ENCODE results near the gene UBE2Z. TPM values are rescaled to one million over a fixed set of nuclear protein-coding genes. Genes with fewer than 3 reads are reported as not detected.

Gene UBE2Z
- total and polyA plus RNA-seq, 2 of the 13 experiments (the other 11 are each of a cell fraction or from before 2014, with no cell fraction given) = 63.2 to 122 TPM

- TF ChIP-seq ZBTB2 (CRISPR knock-in tag; IDR thresholded peaks at IDR 0.05; ENCODE audit: low read depth) (peak; percentile 88), MTA3 (CRISPR knock-in tag; IDR thresholded peaks at IDR 0.05) (no peak), SMARCC2 (IDR thresholded peaks at IDR 0.05) (no peak), SALL2 (CRISPR knock-in tag; IDR thresholded peaks at IDR 0.05) (peak; percentile 98), PHF21A (CRISPR knock-in tag; IDR thresholded peaks at IDR 0.05) (peak; percentile 45; the same call in 1 of the 2 replicates), AGO1 (IDR thresholded peaks at IDR 0.05; ENCODE audit: low read depth, low read length, poor library complexity, severe bottlenecking) (peak; percentile 77), HIVEP1 (CRISPR knock-in tag; IDR thresholded peaks at IDR 0.05) (peak; percentile 70), EZH2 (conservative IDR thresholded peaks at IDR 0.05; ENCODE audit: low read depth, low read length) (no peak), MAF1 (CRISPR knock-in tag; IDR thresholded peaks at IDR 0.05; ENCODE audit: borderline replicate concordance) (peak; percentile 73; the same call in 1 of the 2 replicates), ARNTL (CRISPR knock-in tag; IDR thresholded peaks at IDR 0.05) (no peak), FIP1L1 (IDR thresholded peaks at IDR 0.05; ENCODE audit: borderline replicate concordance, insufficient read depth, low read depth, low read length) (no peak), DMAP1 (CRISPR knock-in tag; IDR thresholded peaks at IDR 0.05) (peak; percentile 99), ZNF430 (CRISPR knock-in tag; IDR thresholded peaks at IDR 0.05) (no peak), FOSL2 (CRISPR knock-in tag; IDR thresholded peaks at IDR 0.05) (peak; percentile 68; the same call in 1 of the 2 replicates), ZNF567 (CRISPR knock-in tag; IDR thresholded peaks at IDR 0.05; ENCODE audit: borderline replicate concordance) (peak; percentile 98), FOXO1 (CRISPR knock-in tag; IDR thresholded peaks at IDR 0.05) (peak; percentile 83), NFYC (CRISPR knock-in tag; IDR thresholded peaks at IDR 0.05) (peak; percentile 45; the same call in 1 of the 2 replicates), PCBP2 (optimal IDR thresholded peaks at IDR 0.05; ENCODE audit: low read depth, low read length, poor library complexity, severe bottlenecking) (no peak), GLI4 (CRISPR knock-in tag; IDR thresholded peaks at IDR 0.05; ENCODE audit: borderline replicate concordance) (no peak), CEBPG (CRISPR knock-in tag; IDR thresholded peaks at IDR 0.05) (no peak)
- TF ChIP-seq, protein P1, sequence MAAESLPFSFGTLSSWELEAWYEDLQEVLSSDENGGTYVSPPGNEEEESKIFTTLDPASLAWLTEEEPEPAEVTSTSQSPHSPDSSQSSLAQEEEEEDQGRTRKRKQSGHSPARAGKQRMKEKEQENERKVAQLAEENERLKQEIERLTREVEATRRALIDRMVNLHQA (CRISPR knock-in tag; IDR thresholded peaks at IDR 0.05) = no peak; the same call in 1 of the 2 replicates
- TF ChIP-seq, protein P2, sequence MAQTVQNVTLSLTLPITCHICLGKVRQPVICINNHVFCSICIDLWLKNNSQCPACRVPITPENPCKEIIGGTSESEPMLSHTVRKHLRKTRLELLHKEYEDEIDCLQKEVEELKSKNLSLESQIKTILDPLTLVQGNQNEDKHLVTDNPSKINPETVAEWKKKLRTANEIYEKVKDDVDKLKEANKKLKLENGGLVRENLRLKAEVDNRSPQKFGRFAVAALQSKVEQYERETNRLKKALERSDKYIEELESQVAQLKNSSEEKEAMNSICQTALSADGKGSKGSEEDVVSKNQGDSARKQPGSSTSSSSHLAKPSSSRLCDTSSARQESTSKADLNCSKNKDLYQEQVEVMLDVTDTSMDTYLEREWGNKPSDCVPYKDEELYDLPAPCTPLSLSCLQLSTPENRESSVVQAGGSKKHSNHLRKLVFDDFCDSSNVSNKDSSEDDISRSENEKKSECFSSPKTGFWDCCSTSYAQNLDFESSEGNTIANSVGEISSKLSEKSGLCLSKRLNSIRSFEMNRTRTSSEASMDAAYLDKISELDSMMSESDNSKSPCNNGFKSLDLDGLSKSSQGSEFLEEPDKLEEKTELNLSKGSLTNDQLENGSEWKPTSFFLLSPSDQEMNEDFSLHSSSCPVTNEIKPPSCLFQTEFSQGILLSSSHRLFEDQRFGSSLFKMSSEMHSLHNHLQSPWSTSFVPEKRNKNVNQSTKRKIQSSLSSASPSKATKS (CRISPR knock-in tag; IDR thresholded peaks at IDR 0.05) = no peak
- TF ChIP-seq, protein P3, sequence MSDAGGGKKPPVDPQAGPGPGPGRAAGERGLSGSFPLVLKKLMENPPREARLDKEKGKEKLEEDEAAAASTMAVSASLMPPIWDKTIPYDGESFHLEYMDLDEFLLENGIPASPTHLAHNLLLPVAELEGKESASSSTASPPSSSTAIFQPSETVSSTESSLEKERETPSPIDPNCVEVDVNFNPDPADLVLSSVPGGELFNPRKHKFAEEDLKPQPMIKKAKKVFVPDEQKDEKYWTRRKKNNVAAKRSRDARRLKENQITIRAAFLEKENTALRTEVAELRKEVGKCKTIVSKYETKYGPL (CRISPR knock-in tag; IDR thresholded peaks at IDR 0.05) = 0 out of 2 replicates have a peak, but pooled peaks have one; percentile 36
These were observed 36.5 kb downstream of the UBE2Z start, which contains the start of gene SNF8 (continued) for GRCh38 chr17:48944515-48945260.

Data from HepG2 (cell line).